Neural cell (in vitro differentiated cells): ENCODE measurements around the gene NRF1. TPM values are rescaled to one million over a fixed set of nuclear protein-coding genes. Genes with fewer than 3 reads are reported as not detected.

Experiments
- H2AFZ ChIP-seq: fragments of 200-600, 300-800 bp; sonication (generic), shearing (Covaris generic); 2 replicates; pipeline ENCODE4 v1.6.0; 2014; ENCODE audit warnings: low read depth, mild to moderate bottlenecking, antibody characterized with exemption, low read length, moderate library complexity
- H3F3A ChIP-seq: fragments of 200-600 bp; shearing (Covaris generic); 2 replicates; pipeline ENCODE4 v1.6.1; 2016; ENCODE audit warnings: mild to moderate bottlenecking, moderate library complexity, mixed read lengths, antibody characterized with exemption, low read length; ENCODE audit not compliant: insufficient read depth, poor library complexity, severe bottlenecking
- H3K27ac ChIP-seq: fragments of 200-600, 300-800 bp; sonication (generic), shearing (Covaris generic); 2 replicates; pipeline ENCODE4 v1.5.1; 2014; ENCODE audit warnings: mild to moderate bottlenecking, low read length, moderate library complexity
- H3K27me3 ChIP-seq: fragments of 300-800, 200-600 bp; sonication (generic), shearing (Covaris generic); 2 replicates; pipeline ENCODE4 v1.6.0; 2014; ENCODE audit warnings: mild to moderate bottlenecking, low read depth, low read length, moderate library complexity; ENCODE audit not compliant: insufficient read depth
- H3K36me3 ChIP-seq: fragments of 300-800, 200-600 bp; sonication (generic), shearing (Covaris generic); 2 replicates; pipeline ENCODE4 v1.5.1; 2014; ENCODE audit warnings: mild to moderate bottlenecking, antibody characterized with exemption, low read length, moderate library complexity; ENCODE audit not compliant: insufficient read depth
- H3K4me2 ChIP-seq: fragments of 300-800, 200-600 bp; sonication (generic), shearing (Covaris generic); 2 replicates; pipeline ENCODE4 v1.6.0; 2014; ENCODE audit warnings: mild to moderate bottlenecking, low read length
- H3K4me3 ChIP-seq: fragments of 300-800, 200-600 bp; sonication (generic), shearing (Covaris generic); 2 replicates; pipeline ENCODE4 v1.5.1; 2014; ENCODE audit warnings: mild to moderate bottlenecking, low read length, moderate library complexity
- H3K79me2 ChIP-seq: fragments of 200-600 bp; shearing (Covaris generic); replicated peaks from 2 replicates; pipeline ENCODE4 v1.6.0; 2014; ENCODE audit warnings: mild to moderate bottlenecking, low read length, moderate library complexity; ENCODE audit not compliant: insufficient read depth
- H3K9ac ChIP-seq: fragments of 300-800, 200-600 bp; sonication (generic), shearing (Covaris generic); 2 replicates; pipeline ENCODE4 v1.6.1; 2016; ENCODE audit warnings: mild to moderate bottlenecking, low read length, mixed read lengths
- H3K9me2 ChIP-seq: fragments of 200-600 bp; shearing (Covaris generic); 2 replicates; pipeline ENCODE4 v1.6.1; 2016; ENCODE audit warnings: mild to moderate bottlenecking, low read length, mixed read lengths; ENCODE audit not compliant: insufficient read depth
- H3K9me3 ChIP-seq: fragments of 200-600, 300-800 bp; sonication (generic), shearing (Covaris generic); 2 replicates; pipeline ENCODE4 v1.6.1; 2016; ENCODE audit warnings: mild to moderate bottlenecking, mixed run types, low read length, moderate library complexity, mixed read lengths
- H4K20me1 ChIP-seq: fragments of 200-600 bp; shearing (Covaris generic); 2 replicates; pipeline ENCODE4 v1.6.1; 2016; ENCODE audit warnings: mild to moderate bottlenecking, mixed run types; ENCODE audit not compliant: insufficient read depth
- CTCF ChIP-seq: fragments of 450-650 bp; IDR thresholded peaks from 2 replicates; pipeline ENCODE4 v1.5.1; 2014; ENCODE audit warnings: antibody characterized with exemption, mild to moderate bottlenecking, moderate library complexity; ENCODE audit not compliant: poor library complexity, severe bottlenecking
- EP300 ChIP-seq: fragments of 450-650 bp; conservative IDR thresholded peaks from 2 replicates; pipeline ENCODE4 v1.6.1; 2014; ENCODE audit warnings: antibody characterized with exemption, mild to moderate bottlenecking, moderate library complexity; ENCODE audit not compliant: poor library complexity, severe bottlenecking
- EZH2 ChIP-seq: fragments of 200-600, 300-800 bp; shearing (Covaris generic), sonication (generic); IDR thresholded peaks from 2 replicates; pipeline ENCODE4 v1.6.1; 2014; ENCODE audit warnings: antibody characterized with exemption, low read length, borderline replicate concordance, mild to moderate bottlenecking; ENCODE audit not compliant: insufficient read depth, poor library complexity, severe bottlenecking
- MXI1 ChIP-seq: fragments of 450-650 bp; conservative IDR thresholded peaks from 2 replicates; pipeline ENCODE4 v1.6.1; 2014; ENCODE audit warnings: antibody characterized with exemption, mild to moderate bottlenecking; ENCODE audit not compliant: poor library complexity, severe bottlenecking
- POLR2AphosphoS5 ChIP-seq: IDR thresholded peaks from 2 replicates; pipeline ENCODE4 v1.6.1; 2012
- RAD21 ChIP-seq: fragments of 450-650 bp; conservative IDR thresholded peaks from 2 replicates; pipeline ENCODE4 v1.6.1; 2014; ENCODE audit warnings: antibody characterized with exemption, mild to moderate bottlenecking, moderate library complexity
- REST ChIP-seq: IDR thresholded peaks from 2 replicates; pipeline ENCODE4 v1.6.1; 2012; ENCODE audit warnings: borderline replicate concordance
- SMC3 ChIP-seq: fragments of 450-650 bp; conservative IDR thresholded peaks from 2 replicates; pipeline ENCODE4 v1.6.1; 2014; ENCODE audit warnings: antibody characterized with exemption, mild to moderate bottlenecking, moderate library complexity; ENCODE audit not compliant: poor library complexity
- TAF1 ChIP-seq: IDR thresholded peaks from 2 replicates; pipeline ENCODE4 v1.6.1; 2012; ENCODE audit warnings: low read depth
- polyA plus RNA-seq: library from polyadenylated mRNA; depleted of rRNA; stranded (reverse); fragments of >200 nt; gene quantifications from 2 replicates; pipeline ENCODE4 v1.2.3, GENCODE V29; 2014

Gene NRF1
- polyA plus RNA-seq, 1 donor from 2014 or later, result 13.2 TPM

GRCh38 chr7:129643550-129644170 is 32.1 kb downstream of the NRF1 start:
- TF ChIP-seq POLR2AphosphoS5 (no peak), TAF1 (no peak), SMC3 (no peak), EZH2 (no peak), CTCF (no peak), REST (no peak), EP300 (no peak), RAD21 (no peak), MXI1 (no peak)
- Histone ChIP-seq H3K9me2 (no peaks in the 10 kb centered on the region), H3K27me3 (no peaks in the 10 kb centered on the region), H3K36me3 (no peaks in the 10 kb centered on the region), H3K4me2 (no peak overlapping the region), H3K27ac (no peak overlapping the region), H3K79me2 (no peaks in the 10 kb centered on the region), H4K20me1 (no peaks in the 10 kb centered on the region), H3K4me3 (no peak overlapping the region), H3K9me3 (no peaks in the 10 kb centered on the region), H2AFZ (no peak overlapping the region), H3F3A (no peaks in the 10 kb centered on the region), H3K9ac (no peak overlapping the region)

- no peaks in the 10 kb centered on the region for H3K9me3 ChIP-seq
- no peaks in the 10 kb centered on the region for H3K36me3 ChIP-seq
- H3F3A ChIP-seq, result no peaks in the 10 kb centered on the region
- no peak overlapping the region for H3K4me2 ChIP-seq
- no peak overlapping the region for H3K9ac ChIP-seq
- no peaks in the 10 kb centered on the region for H3K27me3 ChIP-seq
- no peaks in the 10 kb centered on the region for H4K20me1 ChIP-seq
- no peak overlapping the region for H3K27ac ChIP-seq
- H3K9me2 ChIP-seq, result no peaks in the 10 kb centered on the region
- no peak overlapping the region for H2AFZ ChIP-seq
- no peak overlapping the region for H3K4me3 ChIP-seq
- TF ChIP-seq RAD21 (peak; percentile 83), MXI1 (no peak), EZH2 (no peak), POLR2AphosphoS5 (no peak), EP300 (no peak), SMC3 (peak; percentile 80), CTCF (peak; percentile 78), TAF1 (no peak), REST (no peak)
- no peaks in the 10 kb centered on the region for H3K79me2 ChIP-seq
Measured at GRCh38 chr7:129644634-129645230, 33.2 kb downstream of the NRF1 start.
